Fibroblast of peridontal ligament (primary cell): ENCODE data around the gene SNAPC2.
"Not testable (repeated sequence)": the region's sequence is repeated elsewhere in the genome, so short reads cannot be mapped to it uniquely, and the experiment has no call there.

Experiments used
- DNase-seq: peaks from one replicate; pipeline ENCODE4 v3.0.0-alpha.2; 2010; ENCODE audit errors: extremely low read depth

Gene SNAPC2

DNA sequence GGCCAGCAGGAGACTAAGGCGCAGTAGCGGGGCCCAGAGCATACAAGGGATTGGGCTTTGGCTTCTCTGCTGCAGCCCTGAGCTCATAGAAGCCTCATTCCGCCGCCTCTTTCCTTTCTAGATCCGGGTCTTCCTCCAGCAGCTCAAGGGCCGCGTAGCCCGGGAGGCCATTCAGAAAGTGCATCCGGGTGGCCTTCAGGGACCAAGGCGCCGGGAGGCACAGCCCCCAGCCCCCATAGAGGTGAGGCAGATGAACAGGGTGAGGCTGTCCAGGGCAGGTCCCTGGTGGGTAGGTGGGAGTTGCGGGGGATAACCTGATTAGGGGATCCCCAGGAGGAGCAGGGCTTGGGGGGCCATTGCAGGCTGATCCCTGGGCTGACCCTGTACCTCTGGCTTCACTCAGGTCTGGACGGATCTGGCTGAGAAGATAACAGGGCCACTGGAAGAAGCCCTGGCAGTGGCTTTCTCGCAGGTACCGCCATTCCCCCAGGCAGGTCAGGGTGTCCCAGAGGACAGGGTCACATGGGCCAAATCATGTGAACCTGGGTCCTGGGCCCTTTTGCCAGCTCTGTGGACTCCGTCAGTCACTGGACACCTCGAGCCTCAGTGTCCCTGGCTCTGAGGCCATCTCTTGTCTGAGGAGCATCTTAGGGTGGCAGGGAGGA is 1.3 kb downstream of the SNAPC2 start:
- DNase-seq = no peak

DNA sequence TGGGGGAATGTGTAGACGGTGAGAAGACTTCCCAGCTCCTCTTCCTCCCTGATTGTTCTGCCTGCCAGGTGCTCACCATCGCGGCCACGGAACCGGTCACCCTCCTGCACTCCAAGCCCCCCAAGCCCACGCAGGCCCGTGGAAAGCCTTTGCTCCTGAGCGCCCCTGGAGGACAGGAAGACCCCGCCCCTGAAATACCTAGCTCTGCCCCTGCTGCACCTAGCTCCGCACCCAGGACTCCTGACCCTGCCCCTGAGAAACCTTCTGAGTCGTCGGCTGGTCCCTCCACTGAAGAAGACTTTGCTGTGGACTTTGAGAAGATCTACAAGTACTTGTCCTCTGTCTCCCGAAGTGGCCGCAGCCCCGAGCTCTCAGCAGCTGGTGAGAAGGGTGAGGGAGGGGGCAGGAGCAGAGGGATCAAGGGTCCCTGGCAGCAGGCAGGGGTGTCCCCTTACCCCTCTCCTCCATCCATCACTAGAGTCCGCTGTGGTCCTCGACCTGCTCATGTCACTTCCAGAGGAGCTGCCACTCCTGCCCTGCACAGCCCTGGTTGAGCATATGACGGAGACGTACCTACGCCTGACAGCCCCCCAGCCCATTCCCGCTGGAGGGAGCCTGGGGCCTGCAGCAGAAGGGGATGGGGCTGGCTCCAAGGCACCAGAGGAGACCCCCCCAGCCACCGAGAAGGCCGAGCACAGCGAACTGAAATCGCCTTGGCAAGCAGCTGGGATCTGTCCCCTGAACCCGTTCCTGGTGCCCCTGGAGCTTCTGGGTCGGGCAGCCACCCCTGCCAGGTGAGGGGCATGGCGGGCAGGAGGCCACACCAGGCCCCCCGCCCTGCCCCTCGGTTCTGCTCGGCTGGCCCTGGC is 2.1 kb downstream of the SNAPC2 start:
- DNase-seq = no peak

DNA sequence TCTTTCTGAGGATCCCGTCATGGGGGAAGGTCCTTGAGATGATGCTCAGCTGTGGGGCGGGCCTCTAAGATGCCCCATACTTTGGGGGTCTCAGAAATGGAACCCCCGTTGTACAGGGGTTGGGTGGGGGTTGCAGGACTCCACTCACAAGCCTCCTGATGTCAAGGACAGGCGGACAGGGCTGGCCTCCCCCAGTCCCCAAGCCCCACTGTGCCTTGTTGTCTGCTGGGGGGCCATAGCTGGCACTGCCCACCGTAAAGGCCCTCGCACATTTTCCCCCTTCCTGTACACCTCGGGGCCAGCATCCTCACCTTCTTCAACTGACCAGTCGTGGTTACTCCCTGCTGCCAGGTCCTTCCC is 2.7 kb downstream of the SNAPC2 start:
- no peak for DNase-seq

DNA sequence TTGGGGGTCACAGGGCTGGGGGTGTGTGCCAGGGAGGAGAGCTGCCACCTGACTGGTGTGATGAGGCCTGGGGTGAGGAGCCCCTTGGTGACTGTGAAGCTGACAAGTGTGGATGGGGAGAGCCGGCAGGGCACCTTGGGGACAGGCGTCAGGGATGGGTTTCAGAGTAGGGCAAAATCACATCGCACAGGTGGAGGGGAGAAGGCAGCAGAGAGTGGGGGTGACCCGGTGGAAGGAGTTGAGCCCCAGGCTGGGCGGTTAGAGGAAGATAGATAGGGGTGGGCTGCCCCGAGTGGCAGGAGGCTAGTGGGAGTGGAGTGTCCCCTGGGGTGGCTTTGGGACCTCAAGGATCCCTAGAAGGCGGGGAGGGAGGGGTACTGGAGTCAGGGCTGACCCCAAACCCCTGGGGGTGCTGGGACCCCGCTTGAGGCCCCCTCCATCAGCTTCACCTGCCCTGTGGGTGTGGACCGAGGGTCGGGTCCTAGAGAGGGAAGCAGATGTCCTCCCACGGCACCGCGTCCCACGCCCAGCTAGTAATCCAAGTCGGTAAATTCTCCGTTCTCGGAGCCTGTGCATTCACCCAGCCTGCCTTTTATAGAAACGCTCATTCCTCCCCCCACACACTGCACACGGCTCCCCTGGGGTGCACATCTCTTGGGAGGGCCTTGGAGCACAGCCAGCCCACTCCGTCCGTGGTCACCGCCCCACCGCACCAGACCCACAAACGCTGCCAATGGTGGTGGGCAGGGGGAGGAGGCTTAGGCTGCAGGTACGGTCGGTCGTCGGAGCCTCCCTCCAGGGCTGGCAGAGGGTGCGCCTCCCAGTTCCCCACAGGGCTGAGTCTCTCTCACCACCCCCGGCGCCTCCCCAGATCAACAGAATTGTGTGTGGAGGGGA is 3.4 kb downstream of the SNAPC2 start:
- no peak for DNase-seq

DNA sequence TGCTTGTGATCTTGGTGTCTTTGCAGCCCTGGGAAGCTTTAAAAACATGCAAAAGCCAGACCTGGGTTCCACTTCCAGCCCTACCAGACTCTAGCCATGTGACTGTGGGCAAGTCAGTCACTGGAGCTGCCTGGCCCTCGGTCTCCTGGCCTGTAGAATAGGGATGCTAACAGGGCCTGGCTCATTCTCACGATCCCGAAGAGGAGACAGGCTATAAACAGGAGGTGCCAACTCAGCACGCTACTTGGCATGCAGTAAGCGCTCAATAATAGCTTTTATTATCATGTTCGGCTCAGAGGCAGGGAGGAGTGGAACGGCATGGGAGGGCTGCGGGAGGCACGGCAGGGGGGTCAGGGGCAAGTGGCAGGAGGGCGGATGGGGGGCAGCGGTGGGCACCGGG is 4.1 kb downstream of the SNAPC2 start:
- DNase-seq = no peak

DNA sequence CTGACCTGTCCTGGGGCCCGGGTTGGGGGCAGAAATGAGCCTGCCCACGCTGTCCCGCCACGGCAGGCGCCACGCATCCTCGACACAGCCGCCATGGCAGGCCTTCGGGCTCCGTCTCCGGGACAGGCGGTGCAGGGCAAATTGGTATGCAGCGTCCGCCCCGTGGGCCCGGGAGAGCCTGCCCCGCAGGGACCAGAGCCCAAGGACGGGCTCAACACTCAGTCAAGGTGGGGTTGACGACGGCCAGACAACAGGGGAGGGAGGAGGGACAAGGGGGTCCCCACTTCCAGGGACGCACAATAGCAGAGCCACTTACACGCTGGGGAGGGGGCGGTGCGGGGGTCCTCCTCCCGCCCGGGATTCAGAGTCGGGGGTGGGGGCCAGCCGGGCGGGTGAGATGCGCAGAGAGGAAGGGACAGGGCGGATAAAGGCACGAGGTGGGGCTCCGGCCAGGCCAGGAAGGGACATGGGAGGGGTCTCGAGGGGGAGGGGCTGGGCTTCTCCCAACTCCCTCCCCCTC is 4.6 kb downstream of the SNAPC2 start:
- no peak for DNase-seq

DNA sequence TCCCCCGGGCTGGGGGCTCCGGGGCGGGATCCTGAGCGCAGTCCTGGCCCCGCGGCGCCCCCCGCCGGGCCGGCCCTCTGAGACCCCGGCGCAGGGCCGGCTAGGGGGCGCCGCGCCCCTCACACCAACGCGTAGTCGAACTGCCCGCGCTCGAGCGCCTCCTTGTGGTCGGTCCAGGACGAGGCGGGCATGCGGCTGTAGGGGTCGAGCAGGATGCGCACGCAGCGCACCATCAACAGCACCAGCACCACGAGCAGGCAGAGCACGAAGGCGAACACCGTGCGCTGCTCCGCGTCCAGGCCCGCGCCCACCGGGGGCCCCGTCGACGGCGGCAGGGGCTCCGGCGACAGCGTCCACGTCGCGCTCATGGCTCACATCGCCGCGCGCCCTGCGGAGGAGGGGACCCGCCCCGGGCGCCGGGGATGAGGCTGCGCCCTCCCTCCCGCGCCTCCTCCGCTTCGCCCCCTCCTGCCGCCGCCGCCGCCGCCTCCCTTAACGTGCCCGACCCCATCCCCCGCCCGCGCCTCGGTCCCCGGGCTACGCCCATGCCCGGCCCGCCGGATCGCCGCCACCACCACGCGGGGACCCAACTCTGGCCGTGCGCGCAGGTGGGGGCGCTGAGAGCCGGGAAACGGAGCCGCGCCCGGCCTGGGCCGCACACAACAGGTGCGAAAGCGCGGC is 5.2 kb downstream of the SNAPC2 start:
- peak; percentile 50 for DNase-seq

DNA sequence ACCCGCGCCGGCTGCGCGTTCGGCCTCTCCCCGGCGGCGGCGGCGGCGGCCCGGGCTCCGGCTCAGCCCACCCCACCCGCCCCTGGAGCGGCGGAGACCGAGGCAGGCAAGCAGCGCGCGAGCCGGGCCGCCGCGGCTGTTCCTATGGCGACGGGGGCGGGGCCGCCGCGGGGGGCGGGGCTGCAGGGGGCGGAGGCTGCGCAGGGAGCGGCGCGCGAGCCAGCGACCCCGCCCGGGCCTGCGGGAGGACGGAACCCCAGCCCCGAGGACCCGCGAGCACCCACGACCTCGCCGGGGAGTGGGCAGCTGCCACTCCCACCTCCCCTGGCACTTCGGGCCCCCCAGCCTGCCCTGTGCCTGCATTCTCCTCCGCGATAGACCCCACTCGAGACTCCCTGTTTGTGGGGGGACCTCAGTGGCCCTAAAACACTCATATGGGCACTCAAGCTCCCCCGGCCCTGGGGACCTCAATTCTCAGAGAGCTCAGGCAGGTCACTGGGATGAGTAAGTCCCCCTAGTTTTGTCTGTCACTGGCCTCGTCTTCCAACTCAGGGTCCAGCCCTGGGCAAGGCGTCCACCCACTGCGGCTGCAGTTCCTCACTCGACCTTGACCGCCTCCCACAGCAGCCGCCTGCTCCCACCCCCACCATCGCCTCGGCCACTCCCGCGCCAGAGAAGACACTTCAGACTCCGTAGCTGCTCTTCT is 6.0 kb downstream of the SNAPC2 start, which contains the start of gene CTXN1:
CTXN1 (minus strand) TSS at position 115 of the 706 bp plus-strand sequence. CDS start 597 bp downstream, outside the sequence.
- DNase-seq = peak; percentile 12

DNA sequence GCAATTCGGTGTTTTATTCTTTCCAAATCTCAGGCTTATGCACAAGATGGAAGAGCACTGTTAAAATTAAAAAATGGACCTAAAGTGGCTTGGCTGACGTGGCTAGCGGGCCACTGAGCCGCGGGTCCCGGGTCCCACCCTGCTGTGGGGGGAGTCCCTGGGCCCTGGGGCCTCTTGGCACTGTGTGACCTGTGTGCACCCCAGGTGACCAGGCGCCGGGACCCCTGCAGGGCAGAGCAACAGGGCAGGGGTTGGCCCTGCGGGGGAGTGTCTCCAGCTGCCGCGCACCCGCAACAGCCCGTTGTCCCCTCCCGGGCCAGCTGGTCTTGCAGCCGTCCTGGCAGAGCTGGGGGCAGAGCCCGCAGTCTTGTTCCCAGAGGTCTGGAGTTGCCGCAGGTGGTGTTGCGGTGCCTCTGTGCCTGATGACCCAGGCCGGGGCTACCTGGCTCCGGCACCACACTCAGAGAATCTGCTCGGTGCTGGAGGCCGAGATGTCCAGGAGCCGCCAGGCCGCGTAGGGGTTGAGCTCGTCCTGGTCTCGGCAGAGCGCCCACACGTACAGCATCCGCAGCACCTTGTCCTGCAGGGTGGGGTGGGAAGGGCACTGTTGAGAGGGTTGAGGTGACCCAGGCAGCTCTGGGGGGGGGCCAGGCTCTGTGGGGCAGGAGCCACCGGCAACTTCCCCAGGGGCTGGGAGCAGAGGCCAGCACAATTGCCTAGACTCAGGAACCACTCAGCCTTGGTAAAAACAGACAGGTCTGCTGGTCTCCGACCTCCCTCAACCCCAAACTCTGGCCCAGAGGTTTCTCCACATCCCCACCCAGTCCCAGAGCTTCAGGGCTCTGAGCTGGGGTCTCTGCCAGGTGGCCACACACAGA is 6.8 kb downstream of the SNAPC2 start:
- no peak for DNase-seq

DNA sequence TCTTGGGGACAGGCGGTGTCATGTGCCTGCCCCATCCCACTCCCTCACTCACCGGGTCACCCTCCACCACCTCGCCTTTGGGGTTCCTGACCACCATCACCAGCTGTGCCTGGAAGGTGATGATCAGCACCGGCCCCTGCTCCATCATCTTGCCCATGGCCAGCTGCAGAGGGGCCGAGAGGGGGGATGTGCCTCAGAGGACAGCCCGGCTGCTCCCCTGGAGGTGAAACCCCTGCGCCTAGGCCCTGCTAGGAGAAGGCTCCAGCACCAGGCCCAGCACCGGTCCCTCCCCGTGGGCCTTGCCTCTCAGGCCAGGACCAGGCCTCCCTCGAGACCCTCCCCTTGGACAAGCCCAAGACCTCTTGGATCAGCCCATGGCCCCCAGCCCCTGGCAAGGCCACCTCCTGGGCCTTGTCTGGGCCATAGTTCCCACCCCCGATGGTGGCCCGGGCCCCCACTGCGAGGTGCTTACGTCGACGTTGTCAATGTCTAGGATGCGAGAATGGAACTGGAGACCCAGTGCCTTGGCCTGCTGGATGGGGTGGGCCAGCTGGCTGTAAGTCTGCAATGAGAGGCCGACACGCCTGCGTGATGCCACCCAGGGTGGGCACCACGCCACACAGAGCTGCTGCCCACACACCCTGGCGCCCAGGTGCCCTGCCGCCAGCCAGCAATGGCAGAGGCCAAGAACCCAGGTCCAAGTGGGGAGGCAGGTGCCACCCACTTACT is 7.6 kb downstream of the SNAPC2 start:
- no peak for DNase-seq

DNA sequence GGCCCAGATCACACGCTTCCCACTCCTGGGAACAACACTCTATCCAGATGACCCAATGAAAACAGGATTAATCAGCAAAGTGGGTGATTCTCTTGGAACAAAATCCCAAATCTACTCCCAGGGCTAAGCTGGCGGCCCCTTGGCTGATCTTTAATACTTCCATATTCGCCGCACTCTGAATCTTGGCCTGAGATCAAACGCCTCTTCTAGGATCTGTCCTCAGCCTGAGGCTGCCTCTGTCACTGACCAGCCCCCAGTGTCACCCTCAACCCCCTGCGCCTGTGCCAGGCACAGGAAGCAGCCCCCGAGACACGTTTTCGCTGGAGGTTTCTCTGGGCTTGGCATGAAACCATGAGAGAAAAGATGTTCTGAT is 8.2 kb downstream of the SNAPC2 start:
- DNase-seq = no peak

DNA sequence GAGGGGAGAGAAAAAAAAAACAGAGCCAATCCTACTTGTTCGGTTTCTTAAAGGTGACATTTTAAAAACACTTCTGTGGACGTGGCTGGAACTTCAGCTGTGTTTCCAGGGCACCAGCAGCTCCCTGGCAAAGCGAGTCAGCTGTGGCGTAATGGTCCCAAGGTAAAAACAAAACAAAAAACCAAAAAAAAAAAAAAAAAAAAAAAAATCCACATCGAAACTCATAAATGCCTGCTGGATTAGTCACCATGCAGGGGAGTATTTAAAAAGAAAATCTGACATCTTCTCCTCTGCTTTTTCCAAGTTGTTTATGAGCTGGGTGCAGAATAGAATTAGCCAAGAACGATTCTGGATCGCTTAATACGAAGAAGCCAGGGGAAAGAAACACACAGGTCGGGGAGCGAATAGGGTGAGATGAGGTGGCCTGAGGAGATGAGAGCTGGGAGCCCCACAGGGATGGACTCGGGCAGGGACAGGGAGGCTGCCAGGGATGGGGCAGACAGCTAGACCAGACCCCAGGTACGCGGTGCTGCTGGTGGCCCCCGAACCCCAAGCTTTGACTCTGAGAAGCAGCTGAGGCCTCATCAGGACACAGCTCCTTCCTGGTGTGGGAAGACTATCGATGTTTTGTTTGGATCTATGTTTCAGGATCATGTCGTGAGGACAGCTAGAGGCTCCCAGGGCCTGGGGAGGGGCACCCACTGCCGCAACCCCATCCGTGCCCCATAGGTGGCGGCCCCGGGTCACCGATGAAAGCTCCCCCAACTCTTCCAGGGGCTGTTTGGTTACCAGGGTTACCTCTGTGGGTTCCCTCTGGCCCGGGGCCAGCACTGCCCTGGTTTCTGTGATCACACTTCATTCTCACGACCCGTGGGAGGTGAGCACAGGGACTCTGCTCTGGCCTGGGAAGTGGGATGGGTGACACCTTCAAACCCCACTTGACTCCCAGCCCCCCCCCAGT is 8.9 kb downstream of the SNAPC2 start:
- peak; percentile 86 for DNase-seq

DNA sequence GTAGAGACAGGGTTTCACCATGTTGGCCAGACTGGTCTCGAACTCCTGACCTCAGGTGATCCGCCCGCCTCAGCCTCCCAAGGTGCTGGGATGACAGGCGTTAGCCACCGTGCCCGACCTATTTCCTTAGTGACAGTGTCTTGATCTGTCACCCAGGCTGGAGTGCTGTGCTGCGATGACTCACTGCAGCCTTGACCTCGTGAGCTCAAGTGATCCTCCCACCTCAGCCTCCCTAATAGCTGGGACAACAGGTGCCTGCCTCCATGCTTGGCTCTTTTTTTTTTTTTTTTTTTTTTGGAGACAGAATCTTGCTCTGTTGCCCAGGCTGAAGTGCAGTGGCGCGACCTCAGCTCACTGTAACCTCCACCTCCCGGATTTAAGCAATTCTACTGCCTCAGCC is 9.9 kb downstream of the SNAPC2 start:
- not testable (repeated sequence) for DNase-seq

DNA sequence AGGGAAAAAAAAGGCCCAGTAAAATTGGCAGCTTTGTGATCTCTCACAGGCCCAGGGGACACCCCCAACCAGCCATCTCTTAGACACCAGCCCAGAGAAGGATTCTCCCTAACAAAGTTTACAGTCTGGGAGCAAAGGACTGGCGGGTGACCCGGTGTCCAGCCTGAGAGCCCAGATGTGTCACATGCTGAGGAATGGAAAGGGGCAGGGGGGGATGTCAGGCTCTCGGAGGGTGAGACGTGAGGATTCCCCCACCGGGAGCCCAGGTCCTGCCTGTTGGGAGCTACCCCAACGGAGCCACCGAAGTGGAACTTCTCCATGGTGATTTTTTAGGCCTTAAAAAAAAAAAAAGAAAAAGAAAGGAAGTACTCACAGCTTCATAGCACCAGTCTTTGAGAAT is 10.6 kb downstream of the SNAPC2 start:
- no peak for DNase-seq

DNA sequence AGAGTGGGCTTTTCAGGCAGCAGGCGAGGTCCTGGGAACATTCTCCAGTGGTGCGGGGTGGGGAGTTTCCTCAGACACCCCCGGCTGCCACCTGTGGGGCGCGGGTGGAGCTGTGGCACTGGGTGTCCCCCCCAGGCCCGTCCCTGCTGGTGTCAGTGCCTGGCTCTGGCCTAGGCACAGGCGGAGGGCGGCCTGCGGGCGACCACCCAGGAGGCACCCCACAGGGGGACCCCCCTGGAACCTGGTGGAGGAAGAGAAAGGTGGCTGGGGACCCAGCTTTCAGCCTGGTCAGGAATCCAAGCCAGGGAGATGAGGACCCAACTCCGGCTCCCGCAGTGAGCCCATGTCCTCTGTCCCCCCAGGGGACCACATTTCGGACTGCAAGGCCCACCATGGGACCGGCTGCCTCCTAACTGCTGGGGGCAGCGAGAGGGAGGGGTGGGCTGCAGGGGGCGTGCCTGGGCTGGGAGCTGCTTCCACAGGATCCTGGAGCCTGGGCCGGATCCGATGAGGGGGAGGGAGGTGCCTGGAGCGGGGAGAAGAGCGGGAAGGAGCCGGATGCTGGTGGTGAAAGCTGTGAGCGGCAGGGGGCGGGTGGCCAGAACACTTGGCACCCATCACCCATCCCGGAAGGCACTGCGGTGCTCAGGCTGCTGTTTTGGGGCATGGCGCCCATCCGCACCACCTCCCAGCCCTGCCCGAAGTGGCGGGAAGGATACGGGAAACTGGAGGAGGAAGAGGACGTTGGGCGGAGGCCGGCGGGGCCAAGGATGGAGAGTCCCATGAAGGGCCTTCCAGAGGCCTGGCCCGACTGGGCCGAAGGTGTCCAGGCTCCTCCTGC is 11.3 kb downstream of the SNAPC2 start:
- no peak for DNase-seq

DNA sequence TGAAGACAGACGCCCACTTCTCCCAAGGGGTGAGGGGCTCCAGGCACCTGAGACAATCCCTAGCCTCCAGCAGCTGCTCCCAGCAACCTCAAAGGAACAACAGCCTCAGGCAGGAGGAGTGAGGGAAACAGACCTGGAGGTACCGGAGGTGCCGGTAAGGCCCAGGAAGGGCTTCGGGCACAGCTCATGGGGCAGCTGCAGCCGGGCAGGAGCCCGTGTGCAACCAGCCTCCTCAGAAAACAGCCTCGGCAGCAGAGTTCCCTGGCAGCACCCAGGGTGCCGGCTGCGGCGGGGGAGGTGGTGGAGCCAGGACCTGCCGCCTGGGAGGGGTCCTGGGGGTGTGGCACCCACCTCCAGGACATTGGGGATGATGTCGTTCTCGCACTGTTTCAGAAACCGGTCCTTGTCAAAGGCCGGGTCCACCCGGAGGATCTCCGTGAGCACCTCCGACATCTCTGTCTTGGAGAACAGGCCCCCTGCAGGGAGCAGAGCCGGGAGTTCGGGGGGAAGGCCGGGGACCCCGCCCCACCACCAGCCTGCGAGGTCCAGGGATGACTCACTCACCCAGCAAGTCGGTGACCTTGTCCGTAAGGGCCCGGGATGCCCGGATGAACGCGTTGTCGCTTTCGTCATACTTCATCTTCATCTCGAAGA is 12.3 kb downstream of the SNAPC2 start:
- DNase-seq = no peak

DNA sequence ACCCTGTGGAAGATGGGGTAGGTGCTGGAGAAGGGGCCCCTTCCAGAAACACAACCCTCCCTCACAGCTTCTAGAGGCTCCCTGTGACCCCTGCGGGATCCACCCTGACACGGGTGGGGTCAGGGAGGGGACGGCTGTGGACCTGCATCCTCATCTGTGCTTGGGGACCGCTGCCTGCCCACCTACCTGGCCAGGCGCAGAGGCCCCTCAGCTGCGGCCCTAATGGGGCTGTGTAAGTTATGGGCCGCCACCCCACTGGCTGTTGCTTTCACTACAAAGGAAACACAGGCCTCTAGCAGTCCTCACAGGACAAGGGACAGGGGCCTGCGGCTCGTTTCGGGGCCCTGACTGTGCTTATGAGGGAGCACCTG is 12.8 kb downstream of the SNAPC2 start:
- DNase-seq = no peak
